Right hindlimb (tissue), 1 donor: Measurements from ENCODE around the gene HIVEP3.

Experiments used
- DNase-seq: peaks from one replicate; pipeline ENCODE4 v3.0.0-alpha.2; 2018

The HIVEP3 gene

GRCh38 chr1:41622859-41623732 is 295.6 kb downstream of the HIVEP3 start:
- no peak for DNase-seq

- no peak for DNase-seq
These were observed 296.3 kb downstream of the HIVEP3 start for GRCh38 chr1:41622402-41622801.

GRCh38 chr1:41621791-41622190 is 296.9 kb downstream of the HIVEP3 start:
- DNase-seq, result no peak

GRCh38 chr1:41621256-41621655 is 297.5 kb downstream of the HIVEP3 start:
- no peak for DNase-seq

DNA sequence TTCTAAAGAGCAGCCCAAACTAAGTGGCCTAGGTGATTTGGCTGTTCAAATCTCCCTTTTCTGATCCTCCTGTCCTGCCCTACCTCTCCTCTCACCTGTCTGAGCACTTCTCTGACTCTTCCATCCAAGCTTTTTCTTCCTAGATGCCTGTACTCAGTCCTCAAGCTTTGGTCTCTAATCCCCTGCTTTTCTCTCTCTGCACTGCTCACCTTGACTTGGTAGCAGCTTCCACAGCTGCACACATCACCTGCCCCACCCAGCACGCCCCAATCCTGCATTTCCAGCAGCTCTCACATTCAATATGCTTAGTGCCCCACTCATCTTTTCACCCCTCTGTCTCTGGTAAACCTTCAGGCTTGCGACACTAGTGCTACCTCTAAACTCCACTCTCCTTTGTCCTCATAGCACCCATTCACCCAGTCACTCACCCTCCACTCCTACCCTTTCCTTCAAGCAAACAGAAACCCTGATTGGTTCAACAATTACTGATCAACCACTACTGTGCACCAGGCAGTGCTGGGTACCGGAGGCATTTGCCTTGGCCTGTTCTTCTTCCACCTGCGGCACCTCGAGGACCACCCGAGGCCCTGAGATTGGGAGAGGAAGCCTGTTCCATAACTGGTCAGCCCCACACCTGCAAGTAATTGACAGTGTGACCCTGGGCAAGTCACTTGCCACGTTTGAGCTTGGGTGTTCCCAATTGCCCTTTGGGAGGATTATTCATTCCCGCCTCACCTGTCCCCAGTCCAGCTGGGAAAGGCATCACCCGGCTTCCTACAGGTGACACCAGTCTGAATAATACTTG is 298.2 kb downstream of the HIVEP3 start:
- no peak for DNase-seq

DNA sequence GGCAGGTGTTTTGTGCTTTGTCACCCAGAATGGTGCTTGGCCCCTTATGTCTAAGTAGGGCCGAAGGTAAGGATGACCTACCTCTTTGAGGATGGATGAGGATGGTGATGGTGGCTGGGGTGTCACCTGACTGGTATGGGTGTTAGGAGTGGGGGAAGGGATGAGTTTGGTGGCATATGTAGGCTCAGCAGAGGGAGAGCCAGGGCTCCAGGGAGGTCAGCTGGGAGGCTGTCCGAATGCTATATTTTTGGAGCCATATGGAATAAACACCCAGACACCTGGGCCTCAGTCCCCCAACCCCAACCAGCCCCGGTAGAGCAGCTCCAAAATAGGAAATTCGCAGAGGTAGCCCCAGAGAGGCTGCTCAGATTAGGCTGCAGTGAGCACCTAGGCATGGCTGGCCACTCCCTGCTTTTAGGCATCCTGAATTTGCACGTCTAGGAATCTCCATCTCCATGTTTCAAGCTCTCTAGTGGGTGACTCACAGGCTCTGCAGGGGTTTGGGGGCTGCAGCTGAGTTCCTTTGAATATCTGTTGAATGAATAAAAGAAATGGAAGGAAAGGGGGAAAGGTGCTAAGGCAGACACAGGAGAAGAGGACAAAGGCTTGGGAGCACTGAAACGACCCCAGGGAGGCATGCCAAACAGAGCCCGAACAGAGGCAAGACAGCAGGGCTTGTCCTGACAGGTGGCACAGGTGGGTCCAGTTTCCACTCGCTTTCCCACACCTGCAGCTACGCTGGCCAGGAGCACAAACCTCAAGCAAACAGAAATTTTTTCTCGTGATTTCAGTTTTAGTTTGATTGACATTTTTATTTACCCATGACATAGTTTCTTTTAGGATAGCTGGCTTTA is 299.0 kb downstream of the HIVEP3 start:
- DNase-seq, result no peak

GRCh38 chr1:41618871-41619270 is 299.9 kb downstream of the HIVEP3 start:
- DNase-seq, result no peak

DNA sequence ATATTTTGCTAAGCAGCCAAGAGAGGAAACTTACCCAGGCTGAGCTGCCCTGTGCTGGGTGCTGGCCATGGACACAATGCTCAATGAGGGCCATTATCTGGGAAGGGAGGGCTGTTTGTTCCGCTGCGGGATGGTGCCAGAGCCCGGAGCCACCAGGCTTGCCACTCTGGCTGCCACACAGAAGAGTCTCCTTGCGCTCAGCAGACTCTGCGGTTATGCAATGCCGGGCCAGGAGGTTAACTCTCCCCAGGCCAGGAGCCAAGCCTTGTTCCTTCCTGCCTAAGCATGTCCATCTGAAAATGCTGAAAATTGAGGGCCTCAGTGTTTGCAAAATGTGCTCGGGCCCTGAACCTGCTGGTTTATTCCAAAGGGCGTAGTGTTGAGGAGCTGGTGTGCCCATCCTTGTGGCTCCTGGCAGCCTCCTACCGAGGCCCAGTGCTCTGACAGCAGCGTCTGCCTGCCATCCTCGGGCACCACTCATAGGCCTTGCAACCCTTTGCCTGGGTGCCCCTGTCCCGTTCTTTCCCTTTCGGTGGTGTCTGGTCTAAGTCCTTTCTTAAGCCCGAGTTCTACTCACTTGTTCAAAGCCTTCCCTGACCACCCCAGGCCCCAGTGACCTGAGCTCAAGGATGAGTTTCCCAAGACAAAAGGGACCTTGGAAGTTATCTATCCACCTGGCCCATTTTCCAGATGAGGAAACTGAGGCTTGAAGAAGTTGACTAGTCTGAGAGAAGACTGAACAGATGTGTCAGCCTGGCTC is 300.5 kb downstream of the HIVEP3 start:
- peak; percentile 69 for DNase-seq

DNA sequence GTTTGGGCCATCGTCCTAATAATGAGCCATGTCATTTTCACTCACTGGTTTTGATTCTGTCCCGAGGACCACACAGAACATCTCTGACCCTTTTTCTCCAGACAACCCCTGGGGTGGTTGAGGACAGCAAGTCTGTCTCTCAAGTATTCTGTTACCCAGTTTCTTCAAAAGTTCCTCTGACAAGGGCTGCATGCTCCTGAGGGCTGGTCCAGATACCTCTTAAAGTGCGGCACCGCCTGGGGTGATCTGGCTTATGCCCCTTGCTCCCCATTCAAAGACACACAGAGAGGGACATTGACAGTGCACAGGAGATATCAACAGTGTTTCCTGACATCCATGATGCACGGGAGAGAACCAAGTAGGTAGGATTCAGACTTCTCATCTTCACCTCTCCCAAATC is 301.4 kb downstream of the HIVEP3 start:
- no peak for DNase-seq

- no peak for DNase-seq
These were observed 302.2 kb downstream of the HIVEP3 start for GRCh38 chr1:41616563-41616962.

DNA sequence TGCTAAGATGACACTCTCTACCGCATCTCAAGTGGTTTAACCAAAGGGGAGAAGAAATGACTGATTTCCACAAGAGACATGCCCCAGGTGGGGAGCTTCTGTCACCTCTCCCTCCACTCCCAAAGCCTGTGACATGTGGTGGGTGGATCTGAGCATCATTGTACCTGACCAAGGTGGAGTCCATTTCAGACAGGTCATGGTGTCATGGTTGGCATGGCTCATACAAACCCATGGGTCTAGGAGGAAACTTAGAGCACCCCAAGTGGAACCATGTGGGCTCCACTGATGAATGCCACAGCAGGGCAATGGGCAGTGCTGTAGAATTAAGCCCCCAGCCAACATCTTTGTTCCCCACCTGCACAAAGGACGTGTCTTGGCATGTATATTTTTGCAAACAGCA is 302.7 kb downstream of the HIVEP3 start:
- DNase-seq, result no peak

DNA sequence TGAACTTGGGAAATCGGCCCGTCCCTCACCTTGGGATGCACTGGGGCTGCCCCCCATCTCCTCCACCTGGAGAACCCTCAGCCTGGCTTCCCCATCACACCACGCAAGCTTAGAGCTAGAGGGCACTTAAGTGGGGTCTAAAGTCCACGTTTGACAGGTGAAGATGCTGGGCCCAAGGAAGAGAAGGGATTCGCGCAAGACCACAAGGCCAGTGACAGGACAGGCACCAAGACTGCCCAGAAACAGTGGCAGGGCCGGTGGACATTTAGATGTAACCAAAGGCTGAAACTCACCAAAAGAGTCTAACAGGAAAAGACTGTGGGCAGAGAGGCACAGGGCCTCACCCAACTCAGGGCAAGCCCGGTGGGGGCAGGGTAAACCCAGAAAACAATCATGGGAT is 303.4 kb downstream of the HIVEP3 start:
- no peak for DNase-seq

DNA sequence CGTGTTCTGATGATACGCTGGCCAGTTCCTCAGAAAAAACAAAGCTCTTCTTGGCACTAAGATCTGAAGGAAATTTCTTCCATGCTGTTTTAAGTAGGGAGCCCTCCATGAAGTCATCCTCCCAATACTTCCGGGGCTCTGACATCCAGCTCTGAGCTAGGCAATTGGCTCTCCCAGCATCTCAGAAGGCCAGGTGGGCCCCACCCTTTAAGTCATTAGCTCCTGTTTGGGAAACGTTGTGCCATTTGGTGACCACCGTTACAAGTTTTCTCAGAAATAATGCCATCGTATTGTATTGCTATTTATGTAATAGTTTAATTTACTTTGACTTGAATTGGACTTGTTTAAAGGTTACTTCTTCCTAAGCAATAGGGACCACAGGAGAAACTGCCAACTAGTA is 303.9 kb downstream of the HIVEP3 start:
- DNase-seq, result no peak

GRCh38 chr1:41613689-41614574 is 304.8 kb downstream of the HIVEP3 start:
- DNase-seq, result no peak

- DNase-seq, result no peak
These were observed 305.8 kb downstream of the HIVEP3 start for GRCh38 chr1:41612953-41613352.

GRCh38 chr1:41611932-41612450 is 306.7 kb downstream of the HIVEP3 start:
- DNase-seq, result no peak

DNA sequence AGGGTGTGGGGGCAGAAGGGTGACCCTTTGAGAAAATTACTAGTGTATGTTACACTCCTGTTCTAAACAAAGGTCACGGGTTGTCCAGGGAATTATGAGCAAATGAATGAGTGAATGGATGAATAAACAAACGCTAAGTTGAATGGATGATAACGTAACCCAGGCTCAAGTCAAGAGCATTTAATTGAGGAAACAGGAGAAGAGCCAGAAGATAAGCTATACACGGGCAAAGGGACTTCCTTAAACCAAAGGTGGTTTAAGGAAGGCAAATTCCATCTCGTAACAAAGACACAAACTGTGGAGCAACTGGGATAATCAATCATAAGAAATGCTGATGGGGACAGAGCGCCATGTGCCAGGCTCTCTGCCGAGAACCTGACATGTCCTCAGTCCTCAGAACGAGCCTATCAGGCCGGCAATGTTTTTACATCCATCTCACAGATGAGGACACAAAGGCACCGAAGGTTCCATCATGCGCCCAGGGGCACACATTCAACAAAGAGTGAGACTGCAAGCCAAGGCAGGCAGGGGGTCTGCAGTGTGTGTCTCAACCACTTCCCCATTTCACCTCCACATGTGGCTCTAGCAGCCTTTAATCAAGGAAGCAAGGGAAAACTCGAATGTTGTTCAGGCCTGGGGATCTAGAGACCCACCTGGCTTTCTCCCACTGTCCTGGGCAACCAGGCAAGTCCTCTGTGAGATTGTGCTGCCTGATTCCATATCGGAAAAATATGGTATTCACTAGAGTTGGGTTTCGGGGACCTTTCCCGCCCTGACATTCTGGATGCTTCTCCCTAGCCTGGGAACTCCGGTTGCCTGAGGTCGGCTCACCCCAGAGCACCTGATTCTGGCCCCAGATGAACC is 307.4 kb downstream of the HIVEP3 start:
- DNase-seq, result no peak

GRCh38 chr1:41610361-41610760 is 308.4 kb downstream of the HIVEP3 start:
- DNase-seq, result no peak

GRCh38 chr1:41609166-41609883 is 309.4 kb downstream of the HIVEP3 start:
- DNase-seq, result no peak
